ENCODE data around the gene RASD2.

GRCh38 chr22:35577799-35578659, 37.4 kb downstream of the RASD2 start:
- no peak for TF ChIP-seq CTCF (IDR thresholded peaks at IDR 0.05 in 2 of 3, conservative IDR thresholded peaks at IDR 0.05 in 1 of 3; ENCODE audit: borderline replicate concordance in 1 of 3, insufficient read depth in 1 of 3, low read depth in 2 of 3, low read length in 2 of 3)
- no peak for TF ChIP-seq RAD21 (IDR thresholded peaks at IDR 0.05; ENCODE audit: low read depth)
- TF ChIP-seq ZBTB33 (IDR thresholded peaks at IDR 0.05; ENCODE audit: extremely low read depth, insufficient replicate concordance, low read length), result no peak
- no peak for TF ChIP-seq POLR2A (IDR thresholded peaks at IDR 0.05; ENCODE audit: borderline replicate concordance, extremely low read depth, insufficient read depth, insufficient read length)
- no peak for TF ChIP-seq SIN3A (IDR thresholded peaks at IDR 0.05; ENCODE audit: low read depth)

All from HCT116 (cell line).